Ascending aorta (tissue), 2 donors: ENCODE data around the gene WDR38. TPM values are rescaled to one million over a fixed set of nuclear protein-coding genes. Genes with fewer than 3 reads are reported as not detected.

Experiments
- DNase-seq, 2 donors: peaks; one replicate each; pipeline ENCODE4 v3.0.0-alpha.2; 2019; ENCODE audit warnings: low spot score in 2 of 2
- H3K27ac ChIP-seq, 2 donors: fragments of 200-600 bp; sonication (generic); one replicate each; pipeline ENCODE4 v1.5.1; 2016 to 2017; ENCODE audit warnings: mild to moderate bottlenecking in 1 of 2
- H3K27me3 ChIP-seq: fragments of 200-600 bp; sonication (generic); one replicate; pipeline ENCODE4 v1.5.1; 2017
- H3K36me3 ChIP-seq, 2 donors: fragments of 200-600 bp; sonication (generic); one replicate each; pipeline ENCODE4 v1.5.1; 2016
- H3K4me1 ChIP-seq, 2 donors: fragments of 200-600 bp; sonication (generic); one replicate each; pipeline ENCODE4 v1.5.1; 2016 to 2017; ENCODE audit warnings: mild to moderate bottlenecking in 1 of 2
- H3K4me3 ChIP-seq, 2 donors: fragments of 200-600 bp; sonication (generic); one replicate each; pipeline ENCODE4 v1.5.1; 2016 to 2017; ENCODE audit warnings: mild to moderate bottlenecking in 1 of 2
- H3K9me3 ChIP-seq, 2 donors: fragments of 200-600 bp; sonication (generic); one replicate each; pipeline ENCODE4 v1.5.1; 2016
- CTCF ChIP-seq, 3 experiments: fragments of 200-600 bp in 2 of 3; fragments of 450-650 bp in 1 of 3; sonication (generic) in 2 of 3; IDR thresholded peaks; one replicate each; pipeline ENCODE4 v1.5.1; 2016 to 2019; ENCODE audit warnings: antibody characterized with exemption in 3 of 3, mild to moderate bottlenecking in 1 of 3, moderate library complexity in 1 of 3
- intact Hi-C: fragments of 100-400 bp; cut with DNase I; formaldehyde crosslinking; loops from one replicate; pipeline ENCODE4 v1.15.1; 2023
- total RNA-seq: library from RNA; depleted of rRNA; stranded (reverse); fragments of >200 nt; gene quantifications from one replicate; pipeline ENCODE4 v1.1.0, GENCODE V29; 2016

The WDR38 gene
- total RNA-seq, 1 donor from 2014 or later, result not detected

- no peak for DNase-seq
- intact Hi-C loops, result no loop called here
- no peaks in the 10 kb centered on the region for H3K9me3 ChIP-seq
- H3K27me3 ChIP-seq, result no peaks in the 10 kb centered on the region
- H3K36me3 ChIP-seq, result no peaks in the 10 kb centered on the region
- no peak overlapping the region for H3K27ac ChIP-seq
- H3K4me1 ChIP-seq, result peaks cover 0 to 1% of the 10 kb centered on the region in 2 donors
- no peak overlapping the region for H3K4me3 ChIP-seq
- TF ChIP-seq CTCF (IDR thresholded peaks at IDR 0.05), result no peak
Observed at GRCh38 chr9:124846969-124847368, 6.3 kb upstream of the WDR38 start.

GRCh38 chr9:124849801-124850200 is 3.5 kb upstream of the WDR38 start:
- no peak for DNase-seq
- H3K4me3 ChIP-seq, result no peak overlapping the region
- H3K27me3 ChIP-seq, result no peaks in the 10 kb centered on the region
- no peaks in the 10 kb centered on the region for H3K9me3 ChIP-seq
- H3K27ac ChIP-seq, result no peak overlapping the region
- H3K4me1 ChIP-seq, result peaks cover 7 to 11% of the 10 kb centered on the region in 2 donors
- no peak for TF ChIP-seq CTCF (IDR thresholded peaks at IDR 0.05)
- H3K36me3 ChIP-seq, result no peaks in the 10 kb centered on the region
- intact Hi-C loops, result loop anchor here (10.0 kb wide), 1 partner anchor 195 kb away; no protein-coding TSS in a partner anchor

- H3K4me1 ChIP-seq, result peaks cover 7 to 11% of the 10 kb centered on the region in 2 donors
- H3K9me3 ChIP-seq, result no peaks in the 10 kb centered on the region
- H3K36me3 ChIP-seq, result peaks cover under 1 to 7% of the 10 kb centered on the region in 2 donors
- intact Hi-C loops, result loop anchor here (10.0 kb wide), 1 partner anchor 197 kb away; no protein-coding TSS in a partner anchor
- H3K4me3 ChIP-seq, result peak overlapping the region; percentile 57 to 60
- no peaks in the 10 kb centered on the region for H3K27me3 ChIP-seq
- peak overlapping the region in 1 of 2 donors; percentile 50 for H3K27ac ChIP-seq
- DNase-seq, result no peak
- no peak for TF ChIP-seq CTCF (IDR thresholded peaks at IDR 0.05)
Observed at GRCh38 chr9:124852121-124852828, 985 bp upstream of the WDR38 start.

GRCh38 chr9:124853605-124854143 is 414 bp downstream of the WDR38 start:
- H3K9me3 ChIP-seq, result no peaks in the 10 kb centered on the region
- peaks cover 7 to 11% of the 10 kb centered on the region in 2 donors for H3K4me1 ChIP-seq
- intact Hi-C loops, result loop anchor here (1.0 to 10.0 kb wide), 3 partner anchors 8 to 199 kb away; partner anchors contain the start of gene RPL35
- no peaks in the 10 kb centered on the region for H3K27me3 ChIP-seq
- TF ChIP-seq CTCF (IDR thresholded peaks at IDR 0.05), result no peak
- H3K36me3 ChIP-seq, result peaks cover 15 to 21% of the 10 kb centered on the region in 2 donors
- H3K4me3 ChIP-seq, result peak overlapping the region; percentile 57 to 60
- peak overlapping the region; percentile 28 to 50 for H3K27ac ChIP-seq
- no peak for DNase-seq

- Histone ChIP-seq H3K4me1 (peaks cover 7 to 11% of the 10 kb centered on the region in 2 donors), H3K36me3 (peaks cover 20 to 26% of the 10 kb centered on the region in 2 donors), H3K27ac (peak overlapping the region in 1 of 2 donors; percentile 28), H3K27me3 (no peaks in the 10 kb centered on the region), H3K4me3 (no peak overlapping the region), H3K9me3 (no peaks in the 10 kb centered on the region)
- DNase-seq, result no peak
- no peak for TF ChIP-seq CTCF (IDR thresholded peaks at IDR 0.05)
- intact Hi-C loops, result loop anchor here (10.0 kb wide), 1 partner anchor 199 kb away; no protein-coding TSS in a partner anchor
Observed at GRCh38 chr9:124854161-124854560, 901 bp downstream of the WDR38 start.
